Breast epithelium (tissue), 3 donors: ENCODE measurements around the gene ZNF574.

Experiments
- POLR2A ChIP-seq: fragments of 450-650 bp; IDR thresholded peaks from one replicate; pipeline ENCODE4 v1.6.1; 2016; ENCODE audit warnings: antibody characterized with exemption, mild to moderate bottlenecking, moderate library complexity
- POLR2AphosphoS5 ChIP-seq, 3 donors: sonication (generic); formaldehyde crosslinking; IDR thresholded peaks; one replicate each; pipeline ENCODE4 v1.6.1; 2017; ENCODE audit warnings: antibody characterized with exemption in 3 of 3
- TF ChIP-seq, protein P1 (sequence below), 3 donors: fragments of 450-650 bp; IDR thresholded peaks; one replicate each; pipeline ENCODE4 v1.5.1; 2016 to 2017; ENCODE audit warnings: antibody characterized with exemption in 3 of 3, mild to moderate bottlenecking in 3 of 3, moderate library complexity in 3 of 3

DNA sequence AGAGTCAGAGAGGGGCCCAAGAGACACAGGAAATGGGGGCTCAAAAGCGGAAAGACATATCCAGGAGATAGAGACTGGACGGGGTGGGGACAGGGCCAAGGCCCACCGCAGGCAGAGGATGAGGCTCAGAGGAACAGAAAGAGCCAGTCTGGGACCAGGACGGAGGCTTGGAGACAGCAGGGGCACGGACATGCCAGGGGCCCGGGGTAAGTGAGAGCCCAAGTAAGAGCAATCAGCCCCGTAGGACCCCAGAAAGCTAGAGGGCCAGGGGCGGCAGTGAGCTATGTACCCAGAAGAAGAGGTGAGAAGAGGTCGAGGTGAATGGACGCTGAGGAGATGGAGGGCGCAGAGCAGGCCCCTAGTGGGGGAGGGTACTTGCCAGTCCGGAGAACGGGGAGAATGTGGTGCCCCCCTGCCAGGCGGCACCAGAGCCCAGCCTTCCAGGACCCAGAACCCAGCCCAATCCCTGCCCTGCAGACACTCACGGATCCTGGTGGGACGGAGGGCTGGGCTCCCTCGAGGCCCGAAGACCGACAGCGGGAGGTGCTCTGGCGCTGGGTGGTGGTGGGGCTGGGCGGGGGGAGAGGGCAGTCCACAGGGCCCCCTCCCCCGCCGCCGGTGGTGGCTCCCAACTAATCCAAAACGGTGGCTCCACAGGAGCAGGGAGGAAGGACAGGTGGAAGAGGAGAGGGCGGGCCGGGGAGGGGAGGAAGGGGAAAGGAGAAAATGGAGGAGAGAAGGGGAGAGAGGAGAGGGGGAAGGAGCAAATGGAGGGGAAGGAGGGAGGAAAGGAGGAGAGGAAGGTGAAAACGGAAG lies 7.0 kb upstream of the ZNF574 start:
- TF ChIP-seq, protein P1, sequence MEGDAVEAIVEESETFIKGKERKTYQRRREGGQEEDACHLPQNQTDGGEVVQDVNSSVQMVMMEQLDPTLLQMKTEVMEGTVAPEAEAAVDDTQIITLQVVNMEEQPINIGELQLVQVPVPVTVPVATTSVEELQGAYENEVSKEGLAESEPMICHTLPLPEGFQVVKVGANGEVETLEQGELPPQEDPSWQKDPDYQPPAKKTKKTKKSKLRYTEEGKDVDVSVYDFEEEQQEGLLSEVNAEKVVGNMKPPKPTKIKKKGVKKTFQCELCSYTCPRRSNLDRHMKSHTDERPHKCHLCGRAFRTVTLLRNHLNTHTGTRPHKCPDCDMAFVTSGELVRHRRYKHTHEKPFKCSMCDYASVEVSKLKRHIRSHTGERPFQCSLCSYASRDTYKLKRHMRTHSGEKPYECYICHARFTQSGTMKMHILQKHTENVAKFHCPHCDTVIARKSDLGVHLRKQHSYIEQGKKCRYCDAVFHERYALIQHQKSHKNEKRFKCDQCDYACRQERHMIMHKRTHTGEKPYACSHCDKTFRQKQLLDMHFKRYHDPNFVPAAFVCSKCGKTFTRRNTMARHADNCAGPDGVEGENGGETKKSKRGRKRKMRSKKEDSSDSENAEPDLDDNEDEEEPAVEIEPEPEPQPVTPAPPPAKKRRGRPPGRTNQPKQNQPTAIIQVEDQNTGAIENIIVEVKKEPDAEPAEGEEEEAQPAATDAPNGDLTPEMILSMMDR (IDR thresholded peaks at IDR 0.05) = no peak
- no peak for TF ChIP-seq POLR2AphosphoS5 (IDR thresholded peaks at IDR 0.05)
- TF ChIP-seq POLR2A = no peak
